Smooth muscle cell (in vitro differentiated cells): Measurements from ENCODE around the gene POM121C. TPM values are rescaled to one million over a fixed set of nuclear protein-coding genes. Genes with fewer than 3 reads are reported as not detected.
A peak's percentile ranks its signal among the peaks of the same experiment; 100 is the strongest.
"Not testable (repeated sequence)": the region's sequence is repeated elsewhere in the genome, so short reads cannot be mapped to it uniquely, and the experiment has no call there.

Experiments used
- DNase-seq: peaks from one replicate; lab custom pipeline; 2025; ENCODE audit not compliant: unreplicated experiment; lab: John Stamatoyannopoulos, UW
- H2AFZ ChIP-seq: fragments of 200-600 bp; sonication (generic); 2 replicates; pipeline ENCODE4 v1.6.0; 2016; ENCODE audit warnings: antibody characterized with exemption, low read depth, mild to moderate bottlenecking
- H3F3A ChIP-seq: fragments of 200-600 bp; sonication (generic); 2 replicates; pipeline ENCODE4 v1.6.0; 2017; ENCODE audit warnings: antibody characterized with exemption, low read depth
- H3K27ac ChIP-seq: fragments of 200-600 bp; sonication (generic); 2 replicates; pipeline ENCODE4 v1.5.1; 2016; ENCODE audit warnings: low read depth, mild to moderate bottlenecking
- H3K27me3 ChIP-seq: fragments of 200-600 bp; sonication (generic); 2 replicates; pipeline ENCODE4 v1.6.1; 2016; ENCODE audit warnings: low read depth, mild to moderate bottlenecking
- H3K36me3 ChIP-seq: fragments of 200-600 bp; sonication (generic); 2 replicates; pipeline ENCODE4 v1.5.1; 2016; ENCODE audit warnings: low read depth
- H3K4me1 ChIP-seq: fragments of 200-600 bp; sonication (generic); 2 replicates; pipeline ENCODE4 v1.5.1; 2016; ENCODE audit warnings: low read depth
- H3K4me2 ChIP-seq: fragments of 200-600 bp; sonication (generic); 2 replicates; pipeline ENCODE4 v1.6.0; 2016; ENCODE audit warnings: mild to moderate bottlenecking
- H3K4me3 ChIP-seq: fragments of 200-600 bp; sonication (generic); 2 replicates; pipeline ENCODE4 v1.5.1; 2016; ENCODE audit warnings: mild to moderate bottlenecking
- H3K79me2 ChIP-seq: fragments of 200-600 bp; sonication (generic); 2 replicates; pipeline ENCODE4 v1.6.0; 2016; ENCODE audit warnings: low read depth, mild to moderate bottlenecking
- H3K9ac ChIP-seq: fragments of 200-600 bp; sonication (generic); 2 replicates; pipeline ENCODE4 v1.6.0; 2016; ENCODE audit warnings: low read depth
- H3K9me3 ChIP-seq: fragments of 200-600 bp; sonication (generic); replicated peaks from 2 replicates; pipeline ENCODE4 v1.5.1; 2016; ENCODE audit warnings: low read depth
- H4K20me1 ChIP-seq: fragments of 200-600 bp; sonication (generic); 2 replicates; pipeline ENCODE4 v1.6.0; 2016; ENCODE audit warnings: low read depth
- CTCF ChIP-seq: fragments of 200-600 bp; sonication (generic); IDR thresholded peaks from 2 replicates; pipeline ENCODE4 v1.5.1; 2017; ENCODE audit warnings: borderline replicate concordance, mild to moderate bottlenecking, antibody characterized with exemption; ENCODE audit not compliant: insufficient read depth, poor library complexity, severe bottlenecking
- WGBS: methylation state at CpG from one replicate; pipeline ENCODE4 v1.1.7; 2016; ENCODE audit warnings: low lambda C conversion rate; 5-methylcytosine and 5-hydroxymethylcytosine counted together
- polyA plus RNA-seq: library from polyadenylated mRNA; unstranded; fragments of >200 nt; fragmentation: Nextera tagmentation; extraction: Ambion mirVana; gene quantifications from 2 replicates; pipeline ENCODE4 v1.2.1, GENCODE V29; 2016
- total RNA-seq: library from RNA; depleted of rRNA; stranded (reverse); fragments of >200 nt; gene quantifications from 2 replicates; pipeline ENCODE4 v1.2.3, GENCODE V29; 2014

POM121C gene
- total and polyA plus RNA-seq, 2 experiments from 2014 or later, result 8.0 to 12.5 TPM

GRCh38 chr7:75531359-75531821 lies 45.3 kb upstream of the POM121C start:
- Histone ChIP-seq H3K9ac (no peak overlapping the region), H3K4me3 (no peak overlapping the region), H4K20me1 (peaks cover 10% of the 10 kb centered on the region), H3K9me3 (no peaks in the 10 kb centered on the region), H3K36me3 (no peaks in the 10 kb centered on the region), H3K27ac (no peak overlapping the region), H2AFZ (no peak overlapping the region), H3F3A (peaks cover 17% of the 10 kb centered on the region), H3K4me2 (no peak overlapping the region), H3K79me2 (peaks cover 12% of the 10 kb centered on the region), H3K4me1 (peaks cover 12% of the 10 kb centered on the region), H3K27me3 (no peaks in the 10 kb centered on the region)
- TF ChIP-seq CTCF, result no peak
- WGBS, result 26% methylated on average over 6 of the region's 6 CpGs
- no peak for DNase-seq

- Histone ChIP-seq H3K27ac (peak overlapping the region; percentile 62), H2AFZ (peak overlapping the region; percentile 77), H3K79me2 (peaks cover 47% of the 10 kb centered on the region), H3K36me3 (peaks cover 16% of the 10 kb centered on the region), H4K20me1 (peaks cover 29% of the 10 kb centered on the region), H3K4me2 (peak overlapping the region; percentile 99), H3K9ac (peak overlapping the region; percentile 86), H3K4me1 (peaks cover 14% of the 10 kb centered on the region), H3K4me3 (peak overlapping the region; percentile 84)
- H3F3A ChIP-seq, H3K9me3 ChIP-seq, H3K27me3 ChIP-seq, DNase-seq: not testable (repeated sequence)
- 2% methylated on average over 33 of the region's 37 CpGs for WGBS
Observed at GRCh38 chr7:75527224-75527722, 41.2 kb upstream of the POM121C start.

- not testable (repeated sequence) for H2AFZ ChIP-seq, H3K4me1 ChIP-seq, H3K4me2 ChIP-seq, H3K27me3 ChIP-seq, H3F3A ChIP-seq, DNase-seq, H3K9ac ChIP-seq, H3K27ac ChIP-seq, H3K9me3 ChIP-seq, H3K4me3 ChIP-seq
- Histone ChIP-seq H4K20me1 (peaks cover 58% of the 10 kb centered on the region), H3K36me3 (peaks cover 22% of the 10 kb centered on the region), H3K79me2 (peaks cover 75% of the 10 kb centered on the region)
Observed at GRCh38 chr7:75521727-75522126, 35.6 kb upstream of the POM121C start.

GRCh38 chr7:75518842-75519241 lies 32.7 kb upstream of the POM121C start:
- peaks cover 38% of the 10 kb centered on the region for H4K20me1 ChIP-seq
- H3K4me2 ChIP-seq, result not testable (repeated sequence)

GRCh38 chr7:75509033-75509432 lies 22.9 kb upstream of the POM121C start:
- not testable (repeated sequence) for H3K27me3 ChIP-seq, H4K20me1 ChIP-seq, H3K36me3 ChIP-seq, H2AFZ ChIP-seq, H3K27ac ChIP-seq, H3K9me3 ChIP-seq, DNase-seq, H3K9ac ChIP-seq, H3K4me3 ChIP-seq, H3K4me2 ChIP-seq, H3F3A ChIP-seq, H3K4me1 ChIP-seq, H3K79me2 ChIP-seq
- WGBS, result 95% methylated on average over 2 of the region's 4 CpGs

More at GRCh38 chr7:75518842-75519241, 32.7 kb upstream of the POM121C start:
- H2AFZ ChIP-seq, DNase-seq, H3K27ac ChIP-seq, H3K27me3 ChIP-seq, H3K9ac ChIP-seq, H3K4me3 ChIP-seq, H3F3A ChIP-seq, H3K9me3 ChIP-seq, H3K4me1 ChIP-seq: not testable (repeated sequence)
- Histone ChIP-seq H3K79me2 (peaks cover 52% of the 10 kb centered on the region), H3K36me3 (peaks cover 13% of the 10 kb centered on the region)
- WGBS, result 94% methylated on average over 2 of the region's 2 CpGs

- H3K4me2 ChIP-seq, H3K36me3 ChIP-seq, H3K4me3 ChIP-seq, H3F3A ChIP-seq, H4K20me1 ChIP-seq, DNase-seq, H3K79me2 ChIP-seq, H3K27ac ChIP-seq, H3K27me3 ChIP-seq, H3K4me1 ChIP-seq, H3K9ac ChIP-seq, H3K9me3 ChIP-seq, H2AFZ ChIP-seq: not testable (repeated sequence)
- 96% methylated on average over 6 of the region's 6 CpGs for WGBS
Observed at GRCh38 chr7:75492020-75492419, 5.9 kb upstream of the POM121C start, which contains the start of gene SPDYE5. Gene SPDYE5, plus strand, starts transcription at chr7:75492320. Its CDS starts 1,728 bp downstream, at chr7:75494048.

- Histone ChIP-seq H3K27ac (peak overlapping the region; percentile 71), H4K20me1 (peaks cover 17% of the 10 kb centered on the region), H3K4me2 (peak overlapping the region; percentile 96), H3K4me3 (peak overlapping the region; percentile 98), H3K9ac (peak overlapping the region; percentile 82), H3K79me2 (peaks cover 13% of the 10 kb centered on the region)
- not testable (repeated sequence) for DNase-seq, H3K36me3 ChIP-seq, H3K9me3 ChIP-seq, H3F3A ChIP-seq, H2AFZ ChIP-seq, H3K4me1 ChIP-seq, H3K27me3 ChIP-seq
- WGBS, result 2% methylated on average over 32 of the region's 32 CpGs
Observed at GRCh38 chr7:75485355-75485978, 632 bp downstream of the POM121C start.

GRCh38 chr7:75480313-75480712 lies 5.8 kb downstream of the POM121C start:
- H3K9me3 ChIP-seq, H3F3A ChIP-seq, DNase-seq, H3K36me3 ChIP-seq, H3K4me2 ChIP-seq, H3K4me1 ChIP-seq, H3K27me3 ChIP-seq, H2AFZ ChIP-seq, H3K4me3 ChIP-seq, H3K27ac ChIP-seq, H3K9ac ChIP-seq: not testable (repeated sequence)
- Histone ChIP-seq H4K20me1 (peaks cover 33% of the 10 kb centered on the region), H3K79me2 (peaks cover 18% of the 10 kb centered on the region)
